Fibroblast of peridontal ligament (primary cell): Measurements from ENCODE around the gene TEX10.
A peak's percentile ranks its signal among the peaks of the same experiment; 100 is the strongest.

Source experiments
- DNase-seq: peaks from one replicate; pipeline ENCODE4 v3.0.0-alpha.2; 2010; ENCODE audit errors: extremely low read depth

Gene TEX10

DNA sequence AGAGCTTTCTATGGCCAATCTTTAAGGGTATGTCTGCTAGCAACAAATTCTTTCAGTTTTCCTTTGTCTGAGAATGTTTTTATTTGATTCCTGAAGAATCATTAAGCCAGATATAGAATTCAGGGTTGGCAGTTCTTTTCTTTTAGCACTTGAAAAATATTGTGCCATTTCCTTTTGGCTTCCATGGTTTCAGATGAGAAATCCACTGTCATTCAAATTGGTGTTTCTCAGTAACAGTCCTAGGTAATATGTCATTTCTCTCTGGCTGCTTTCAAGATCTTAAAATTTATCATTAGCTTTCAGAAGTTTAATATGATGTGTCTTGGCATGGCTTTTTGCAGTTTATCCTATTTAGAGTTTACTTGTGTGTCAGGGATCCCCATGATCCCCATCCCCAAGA, 67.7 kb downstream of the TEX10 start:
- no peak for DNase-seq

DNA sequence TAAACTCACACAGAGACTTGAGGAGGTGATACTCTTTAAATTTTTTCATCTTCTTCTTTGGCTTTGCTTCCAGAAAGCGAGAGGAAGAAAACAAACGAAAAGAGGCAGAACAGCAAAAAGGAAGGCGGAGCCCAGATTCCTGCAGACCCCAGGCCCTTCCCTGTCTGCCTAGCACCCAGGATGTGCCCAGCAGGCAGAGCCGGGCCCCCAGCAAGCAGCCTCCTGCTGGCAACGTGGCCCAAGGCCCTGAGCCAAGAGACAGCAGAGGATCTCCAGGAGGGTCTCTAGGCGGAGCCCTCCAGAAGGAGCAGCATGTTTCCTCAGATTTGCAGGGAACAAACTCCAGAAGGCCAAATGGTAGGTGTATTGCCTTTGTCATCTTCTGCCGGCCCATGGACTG, 68.5 kb downstream of the TEX10 start:
- no peak for DNase-seq

- no peak for DNase-seq
Measured at GRCh38 chr9:100282388-100282719, 70.4 kb downstream of the TEX10 start.

GRCh38 chr9:100281676-100282387, 70.9 kb downstream of the TEX10 start:
- DNase-seq: no peak

DNA sequence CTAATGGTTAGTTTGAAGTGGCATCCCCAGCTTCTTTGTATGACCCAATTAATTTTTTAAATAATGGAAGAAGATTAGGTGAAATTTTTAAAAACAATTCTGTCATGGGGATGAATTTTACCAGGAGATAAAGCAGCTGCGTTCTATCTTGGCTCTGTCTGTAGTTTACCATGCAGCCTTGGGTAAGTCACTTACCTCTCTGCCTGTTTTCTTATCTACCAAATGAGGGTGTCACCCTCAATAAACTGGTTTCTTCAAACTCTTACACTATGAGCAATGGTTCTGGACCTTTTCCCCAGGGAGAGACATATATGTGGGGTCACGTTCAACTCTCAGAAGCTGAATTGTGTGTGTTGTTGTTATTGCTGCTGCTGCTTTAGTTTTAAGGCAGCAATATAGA, 71.7 kb downstream of the TEX10 start:
- DNase-seq: no peak

GRCh38 chr9:100277166-100277979, 75.4 kb downstream of the TEX10 start:
- DNase-seq: peak; percentile 63

- no peak for DNase-seq
Measured at GRCh38 chr9:100269656-100270055, 83.1 kb downstream of the TEX10 start.

GRCh38 chr9:100268271-100268670, 84.5 kb downstream of the TEX10 start:
- DNase-seq: no peak

- DNase-seq: no peak
Measured at GRCh38 chr9:100267211-100267610, 85.5 kb downstream of the TEX10 start.
